Ascending aorta (tissue), 2 donors: ENCODE results near the gene TMEM116. TPM values are rescaled to one million over a fixed set of nuclear protein-coding genes. Genes with fewer than 3 reads are reported as not detected.

Experiments used
- DNase-seq, 2 donors: peaks; one replicate each; pipeline ENCODE4 v3.0.0-alpha.2; 2019; ENCODE audit warnings: low spot score in 2 of 2
- H3K27ac ChIP-seq, 2 donors: fragments of 200-600 bp; sonication (generic); one replicate each; pipeline ENCODE4 v1.5.1; 2016 to 2017; ENCODE audit warnings: mild to moderate bottlenecking in 1 of 2
- H3K27me3 ChIP-seq: fragments of 200-600 bp; sonication (generic); one replicate; pipeline ENCODE4 v1.5.1; 2017
- H3K36me3 ChIP-seq, 2 donors: fragments of 200-600 bp; sonication (generic); one replicate each; pipeline ENCODE4 v1.5.1; 2016
- H3K4me1 ChIP-seq, 2 donors: fragments of 200-600 bp; sonication (generic); one replicate each; pipeline ENCODE4 v1.5.1; 2016 to 2017; ENCODE audit warnings: mild to moderate bottlenecking in 1 of 2
- H3K4me3 ChIP-seq, 2 donors: fragments of 200-600 bp; sonication (generic); one replicate each; pipeline ENCODE4 v1.5.1; 2016 to 2017; ENCODE audit warnings: mild to moderate bottlenecking in 1 of 2
- H3K9me3 ChIP-seq, 2 donors: fragments of 200-600 bp; sonication (generic); one replicate each; pipeline ENCODE4 v1.5.1; 2016
- CTCF ChIP-seq, 3 experiments: fragments of 200-600 bp in 2 of 3; fragments of 450-650 bp in 1 of 3; sonication (generic) in 2 of 3; IDR thresholded peaks; one replicate each; pipeline ENCODE4 v1.5.1; 2016 to 2019; ENCODE audit warnings: antibody characterized with exemption in 3 of 3, mild to moderate bottlenecking in 1 of 3, moderate library complexity in 1 of 3
- intact Hi-C: fragments of 100-400 bp; cut with DNase I; formaldehyde crosslinking; loops from one replicate; pipeline ENCODE4 v1.15.1; 2023
- total RNA-seq: library from RNA; depleted of rRNA; stranded (reverse); fragments of >200 nt; gene quantifications from one replicate; pipeline ENCODE4 v1.1.0, GENCODE V29; 2016

Gene TMEM116
- total RNA-seq, 1 donor from 2014 or later, result 2.2 TPM

DNA sequence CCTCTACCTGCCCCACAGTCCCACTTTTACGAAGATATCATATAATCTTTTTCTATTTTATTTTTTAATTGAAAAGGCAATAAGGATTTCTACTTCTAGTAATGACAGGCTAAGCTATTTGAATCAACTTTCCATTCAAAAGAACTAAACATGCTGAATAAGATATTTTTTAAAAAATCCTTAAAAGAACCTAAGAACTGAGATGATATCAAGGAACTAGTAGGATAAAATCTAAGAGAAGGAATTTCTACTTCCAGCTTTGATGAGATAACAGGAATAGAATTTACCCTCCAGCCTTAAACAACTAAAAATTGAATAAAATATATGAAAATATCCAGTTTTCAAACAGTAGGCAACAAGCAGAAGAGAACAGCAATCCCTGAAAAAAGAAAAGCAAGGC is 69.0 kb downstream of the TMEM116 start:
- intact Hi-C loops, result loop anchor here (10.0 kb wide), 2 partner anchors 181 to 441 kb away; partner anchors contain the start of genes HECTD4 and TRAFD1
- DNase-seq, result no peak
- Histone ChIP-seq H3K27ac (no peak overlapping the region), H3K4me3 (no peak overlapping the region), H3K9me3 (no peaks in the 10 kb centered on the region), H3K27me3 (no peaks in the 10 kb centered on the region), H3K36me3 (no peaks in the 10 kb centered on the region), H3K4me1 (no peaks in the 10 kb centered on the region)
- TF ChIP-seq CTCF (IDR thresholded peaks at IDR 0.05), result no peak

- TF ChIP-seq CTCF (IDR thresholded peaks at IDR 0.05), result no peak
- H3K4me1 ChIP-seq, result peaks cover 0 to 7% of the 10 kb centered on the region in 2 donors
- H3K27ac ChIP-seq, result no peak overlapping the region
- no peak overlapping the region for H3K4me3 ChIP-seq
- no peaks in the 10 kb centered on the region for H3K36me3 ChIP-seq
- H3K9me3 ChIP-seq, result no peaks in the 10 kb centered on the region
- H3K27me3 ChIP-seq, result no peaks in the 10 kb centered on the region
- DNase-seq, result no peak
- intact Hi-C loops, result loop anchor here (10.0 kb wide), 2 partner anchors 182 to 442 kb away; partner anchors contain the start of genes HECTD4 and TRAFD1
These were observed 70.4 kb downstream of the TMEM116 start for GRCh38 chr12:111942557-111942956.

- H3K4me3 ChIP-seq, result no peak overlapping the region
- peaks cover 0 to 14% of the 10 kb centered on the region in 2 donors for H3K4me1 ChIP-seq
- no peaks in the 10 kb centered on the region for H3K36me3 ChIP-seq
- no peaks in the 10 kb centered on the region for H3K27me3 ChIP-seq
- DNase-seq, result no peak
- TF ChIP-seq CTCF (IDR thresholded peaks at IDR 0.05), result no peak
- intact Hi-C loops, result no loop called here
- H3K27ac ChIP-seq, result peak overlapping the region; percentile 71 to 81
- no peaks in the 10 kb centered on the region for H3K9me3 ChIP-seq
These were observed 75.5 kb downstream of the TMEM116 start for GRCh38 chr12:111937429-111937828.

- no peak for TF ChIP-seq CTCF (IDR thresholded peaks at IDR 0.05)
- DNase-seq, result no peak
- H3K9me3 ChIP-seq, result no peaks in the 10 kb centered on the region
- H3K4me1 ChIP-seq, result peaks cover 0 to 14% of the 10 kb centered on the region in 2 donors
- intact Hi-C loops, result no loop called here
- peak overlapping the region; percentile 71 to 81 for H3K27ac ChIP-seq
- H3K27me3 ChIP-seq, result no peaks in the 10 kb centered on the region
- H3K4me3 ChIP-seq, result no peak overlapping the region
- H3K36me3 ChIP-seq, result peaks cover 0 to 4% of the 10 kb centered on the region in 2 donors
These were observed 76.1 kb downstream of the TMEM116 start for GRCh38 chr12:111936869-111937268.

DNA sequence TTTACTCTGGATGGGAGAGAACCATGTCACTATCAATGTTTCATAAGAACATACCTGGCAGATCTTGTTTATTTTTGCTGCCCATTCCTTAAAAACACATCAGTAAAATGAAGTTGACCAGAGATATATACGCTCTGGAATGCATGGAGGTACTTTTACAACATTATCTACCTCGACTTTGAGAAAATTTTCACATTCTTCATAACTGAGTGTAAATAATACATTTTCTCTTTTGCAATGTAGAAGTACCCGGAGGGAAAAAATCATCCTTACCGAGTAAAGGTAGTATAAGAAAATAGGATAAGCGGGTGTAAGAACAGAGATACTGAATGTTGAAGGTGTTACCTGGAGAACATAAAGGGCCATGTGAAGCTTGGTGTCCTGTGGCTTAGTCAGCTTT is 80.7 kb downstream of the TMEM116 start:
- H3K4me1 ChIP-seq, result peaks cover 0 to 7% of the 10 kb centered on the region in 2 donors
- H3K27ac ChIP-seq, result no peak overlapping the region
- intact Hi-C loops, result no loop called here
- DNase-seq, result no peak
- no peaks in the 10 kb centered on the region for H3K27me3 ChIP-seq
- H3K36me3 ChIP-seq, result peaks cover 0 to 4% of the 10 kb centered on the region in 2 donors
- TF ChIP-seq CTCF (IDR thresholded peaks at IDR 0.05), result no peak
- H3K9me3 ChIP-seq, result no peaks in the 10 kb centered on the region
- H3K4me3 ChIP-seq, result no peak overlapping the region

DNA sequence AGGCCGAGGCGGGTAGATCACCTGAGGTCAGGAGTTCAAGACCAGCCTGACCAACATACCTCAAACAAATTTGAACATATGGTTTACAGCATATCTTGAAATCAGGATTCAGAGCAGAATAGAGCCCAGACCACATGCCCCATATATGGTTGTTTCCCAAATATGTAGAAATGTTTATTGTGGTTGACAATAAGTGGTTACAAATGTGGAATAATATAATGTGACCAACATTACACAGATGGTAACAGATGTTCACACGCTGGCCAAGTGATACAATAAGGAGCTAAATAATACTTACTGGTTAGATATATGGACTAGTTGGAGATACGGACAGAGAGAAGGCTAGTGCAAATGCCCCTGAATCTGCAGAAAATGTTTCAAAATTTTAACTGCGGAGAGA is 85.6 kb downstream of the TMEM116 start:
- H3K4me3 ChIP-seq, result no peak overlapping the region
- no peak for TF ChIP-seq CTCF (IDR thresholded peaks at IDR 0.05)
- H3K27ac ChIP-seq, result no peak overlapping the region
- H3K4me1 ChIP-seq, result no peaks in the 10 kb centered on the region
- no peak for DNase-seq
- no peaks in the 10 kb centered on the region for H3K9me3 ChIP-seq
- intact Hi-C loops, result no loop called here
- H3K27me3 ChIP-seq, result no peaks in the 10 kb centered on the region
- peaks cover 0 to 4% of the 10 kb centered on the region in 2 donors for H3K36me3 ChIP-seq
